GM12878 (cell line): Measurements from ENCODE around the gene GOLIM4.

Source experiments
- CTCF ChIP-seq, 3 experiments: IDR thresholded peaks in 2 of 3; conservative IDR thresholded peaks in 1 of 3; 2 replicates each; pipeline ENCODE4 v1.5.1; 2011; ENCODE audit warnings: low read depth in 3 of 3, low read length in 3 of 3, mild to moderate bottlenecking in 3 of 3, control low read depth in 2 of 3, moderate library complexity in 2 of 3, inconsistent platforms in 1 of 3, mixed read lengths in 1 of 3; ENCODE audit not compliant: control insufficient read depth in 2 of 3, insufficient read depth in 1 of 3; ENCODE audit errors: extremely low read depth in 1 of 3
- EP300 ChIP-seq, 2 experiments: fragments of 150-350 bp in 1 of 2; IDR thresholded peaks; 2 replicates each; pipeline ENCODE4 v1.6.1; 2011 to 2012; ENCODE audit warnings: low read depth in 2 of 2, low read length in 2 of 2, borderline replicate concordance in 1 of 2, improper control_type of control experiment in 1 of 2, inconsistent platforms in 1 of 2; ENCODE audit not compliant: control insufficient read depth in 1 of 2
- POLR2A ChIP-seq: IDR thresholded peaks from 2 replicates; pipeline ENCODE4 v1.6.1; 2011; ENCODE audit warnings: low read depth, mild to moderate bottlenecking, low read length
- RAD21 ChIP-seq: IDR thresholded peaks from 2 replicates; pipeline ENCODE4 v1.6.1; 2011; ENCODE audit warnings: mild to moderate bottlenecking, low read depth, low read length, moderate library complexity; ENCODE audit not compliant: insufficient read depth
- TAF1 ChIP-seq: IDR thresholded peaks from 2 replicates; pipeline ENCODE4 v1.6.1; 2011; ENCODE audit warnings: mild to moderate bottlenecking, low read depth, low read length, borderline replicate concordance

GRCh38 chr3:168071591-168072322 lies 24.0 kb downstream of the GOLIM4 start:
- TF ChIP-seq CTCF (IDR thresholded peaks at IDR 0.05 in 2 of 3, conservative IDR thresholded peaks at IDR 0.05 in 1 of 3; ENCODE audit: control insufficient read depth in 2 of 3, extremely low read depth in 1 of 3, insufficient read depth in 1 of 3, low read depth in 3 of 3, low read length in 3 of 3) (no peak), RAD21 (no peak), TAF1 (no peak), EP300 (IDR thresholded peaks at IDR 0.05; ENCODE audit: borderline replicate concordance in 1 of 2, control insufficient read depth in 1 of 2, low read depth in 2 of 2, low read length in 2 of 2) (no peak), POLR2A (no peak)
